Islet of Langerhans (tissue), 1 donor: Measurements from ENCODE around the gene STXBP4.
A peak's percentile ranks its signal among the peaks of the same experiment; 100 is the strongest.

ENCODE experiments used
- FAIRE-seq: peaks from one replicate; lab custom pipeline; 2011; peaks lifted over from hg19 to GRCh38; lab: Jason Lieb, UNC

STXBP4 gene

GRCh38 chr17:54968262-54968987 lies at the start of gene STXBP4, which contains the start of gene COX11:
Gene STXBP4 (plus strand): TSS chr17:54968765. CDS start chr17:54986220, 17,455 bp downstream.
Gene COX11 (minus strand): TSS chr17:54968654. CDS start chr17:54968646, 8 bp downstream.
- FAIRE-seq: peak; percentile 55

- FAIRE-seq: no peak
These were observed 49.1 kb upstream of the STXBP4 start for GRCh38 chr17:54919425-54919824.

GRCh38 chr17:54920819-54921218 lies 47.7 kb upstream of the STXBP4 start:
- no peak for FAIRE-seq

GRCh38 chr17:54924405-54924804 lies 44.2 kb upstream of the STXBP4 start:
- no peak for FAIRE-seq

GRCh38 chr17:54927525-54927924 lies 41.0 kb upstream of the STXBP4 start:
- FAIRE-seq: no peak

- no peak for FAIRE-seq
These were observed 35.9 kb upstream of the STXBP4 start for GRCh38 chr17:54932711-54933110.

GRCh38 chr17:54933921-54934320 lies 34.6 kb upstream of the STXBP4 start:
- no peak for FAIRE-seq

GRCh38 chr17:54935471-54935870 lies 33.1 kb upstream of the STXBP4 start:
- FAIRE-seq: no peak

GRCh38 chr17:54937018-54937417 lies 31.5 kb upstream of the STXBP4 start:
- FAIRE-seq: no peak

GRCh38 chr17:54937426-54937825 lies 31.1 kb upstream of the STXBP4 start:
- no peak for FAIRE-seq

- FAIRE-seq: no peak
These were observed 27.3 kb upstream of the STXBP4 start for GRCh38 chr17:54941285-54941684.

- FAIRE-seq: no peak
These were observed 23.8 kb upstream of the STXBP4 start for GRCh38 chr17:54944796-54945195.

GRCh38 chr17:54945231-54945630 lies 23.3 kb upstream of the STXBP4 start:
- no peak for FAIRE-seq

- FAIRE-seq: no peak
These were observed 22.9 kb upstream of the STXBP4 start for GRCh38 chr17:54945671-54946070.

GRCh38 chr17:54947396-54947795 lies 21.2 kb upstream of the STXBP4 start:
- FAIRE-seq: no peak

GRCh38 chr17:54948380-54948779 lies 20.2 kb upstream of the STXBP4 start:
- FAIRE-seq: no peak

GRCh38 chr17:54950116-54950515 lies 18.4 kb upstream of the STXBP4 start:
- peak; percentile 98 for FAIRE-seq

GRCh38 chr17:54951286-54951685 lies 17.3 kb upstream of the STXBP4 start:
- no peak for FAIRE-seq

GRCh38 chr17:54956791-54957190 lies 11.8 kb upstream of the STXBP4 start:
- no peak for FAIRE-seq

GRCh38 chr17:54967621-54968261 lies 824 bp upstream of the STXBP4 start:
- FAIRE-seq: no peak

GRCh38 chr17:54968988-54969332 lies 395 bp downstream of the STXBP4 start:
- FAIRE-seq: no peak

GRCh38 chr17:54969658-54970572 lies 1.4 kb downstream of the STXBP4 start:
- FAIRE-seq: no peak

- no peak for FAIRE-seq
These were observed 2.6 kb downstream of the STXBP4 start for GRCh38 chr17:54971147-54971546.
